HepG2 (cell line): ENCODE data around the gene ALKBH5. TPM values are rescaled to one million over a fixed set of nuclear protein-coding genes. Genes with fewer than 3 reads are reported as not detected.

Source experiments
- ATF7 ChIP-seq, 2 experiments: fragments of 450-650 bp in 1 of 2; sonication (generic) in 1 of 2; formaldehyde crosslinking in 1 of 2; IDR thresholded peaks; 2 replicates each; pipeline versions ENCODE4 v1.4.0 to v1.6.1; 2016 to 2020; ENCODE audit warnings: antibody characterized with exemption in 1 of 2, mild to moderate bottlenecking in 1 of 2, missing genetic modification reagents in 1 of 2
- FOSL1 ChIP-seq: sonication (generic); formaldehyde crosslinking; IDR thresholded peaks from 2 replicates; pipeline ENCODE4 v1.9.0; 2021; ENCODE audit warnings: missing genetic modification reagents, borderline replicate concordance
- HOXA5 ChIP-seq: sonication (generic); formaldehyde crosslinking; IDR thresholded peaks from 2 replicates; pipeline ENCODE4 v1.4.0; 2020; ENCODE audit warnings: missing genetic modification reagents
- KMT2A ChIP-seq: sonication (generic); formaldehyde crosslinking; IDR thresholded peaks from 2 replicates; pipeline ENCODE4 v1.4.0; 2020; ENCODE audit warnings: missing genetic modification reagents
- MAFG ChIP-seq: sonication (generic); formaldehyde crosslinking; IDR thresholded peaks from 2 replicates; pipeline ENCODE4 v1.5.1; 2020; ENCODE audit warnings: mild to moderate bottlenecking, missing genetic modification reagents
- SALL1 ChIP-seq: sonication (generic); formaldehyde crosslinking; IDR thresholded peaks from 2 replicates; pipeline ENCODE4 v1.8.0; 2022; ENCODE audit warnings: mild to moderate bottlenecking, missing genetic modification reagents
- SIX1 ChIP-seq: sonication (generic); formaldehyde crosslinking; IDR thresholded peaks from 2 replicates; pipeline ENCODE4 v1.4.0; 2020; ENCODE audit warnings: missing genetic modification reagents, borderline replicate concordance
- SPEN ChIP-seq: sonication (generic); formaldehyde crosslinking; IDR thresholded peaks from 2 replicates; pipeline ENCODE4 v1.5.1; 2020; ENCODE audit warnings: low read depth, mild to moderate bottlenecking, missing genetic modification reagents
- ZBTB1 ChIP-seq: sonication (generic); formaldehyde crosslinking; IDR thresholded peaks from 2 replicates; pipeline ENCODE4 v1.4.0; 2020; ENCODE audit warnings: missing genetic modification reagents, borderline replicate concordance
- ZNF138 ChIP-seq: sonication (generic); formaldehyde crosslinking; IDR thresholded peaks from 2 replicates; pipeline ENCODE4 v1.5.0; 2020; ENCODE audit warnings: mild to moderate bottlenecking, low read depth, missing genetic modification reagents
- ZNF335 ChIP-seq: sonication (generic); formaldehyde crosslinking; IDR thresholded peaks from 2 replicates; pipeline ENCODE4 v1.4.0; 2020; ENCODE audit warnings: missing genetic modification reagents
- polyA plus RNA-seq, 8 experiments: library from polyadenylated mRNA; depleted of rRNA in 3 of 8; stranded (reverse) in 7 of 8; unstranded in 1 of 8; fragments of >200 nt; fragmentation: Illumina TruSeq in 4 of 8; extraction: Trizol in 4 of 8; gene quantifications; 2 replicates each; pipeline versions ENCODE4 v1.2.1 to v1.2.3, GENCODE V29; 2011 to 2016; ENCODE audit warnings: low read depth in 4 of 8, missing spikeins in 1 of 8, mixed read lengths in 1 of 8; ENCODE audit not compliant: insufficient read depth in 1 of 8
- total RNA-seq, 5 experiments: library from RNA; depleted of rRNA; stranded (reverse); fragments of >200 nt; fragmentation: Illumina TruSeq; extraction: Trizol; gene quantifications; 2 replicates each; pipeline ENCODE4 v1.2.3, GENCODE V29; 2016; ENCODE audit warnings: low read depth in 1 of 5
- TF ChIP-seq, protein P1 (sequence below): sonication (generic); formaldehyde crosslinking; IDR thresholded peaks from 2 replicates; pipeline ENCODE4; 2020; ENCODE audit warnings: missing genetic modification reagents, mild to moderate bottlenecking, borderline replicate concordance
- TF ChIP-seq, protein P2 (sequence below): sonication (generic); formaldehyde crosslinking; IDR thresholded peaks from 2 replicates; pipeline ENCODE4 v1.5.0; 2020; ENCODE audit warnings: mild to moderate bottlenecking, missing genetic modification reagents
- TF ChIP-seq, protein P3 (sequence below): sonication (generic); formaldehyde crosslinking; IDR thresholded peaks from 2 replicates; pipeline ENCODE4 v1.4.0; 2020; ENCODE audit warnings: low read depth, missing genetic modification reagents
- TF ChIP-seq, protein P4 (sequence below): sonication (generic); IDR thresholded peaks from 2 replicates; pipeline ENCODE4 v1.6.1; 2016; ENCODE audit warnings: low read depth, borderline replicate concordance

The ALKBH5 gene
- total and polyA plus RNA-seq, 2 of the 13 experiments (the other 11 are each of a cell fraction or from before 2014, with no cell fraction given): 68.9 to 76.9 TPM

DNA sequence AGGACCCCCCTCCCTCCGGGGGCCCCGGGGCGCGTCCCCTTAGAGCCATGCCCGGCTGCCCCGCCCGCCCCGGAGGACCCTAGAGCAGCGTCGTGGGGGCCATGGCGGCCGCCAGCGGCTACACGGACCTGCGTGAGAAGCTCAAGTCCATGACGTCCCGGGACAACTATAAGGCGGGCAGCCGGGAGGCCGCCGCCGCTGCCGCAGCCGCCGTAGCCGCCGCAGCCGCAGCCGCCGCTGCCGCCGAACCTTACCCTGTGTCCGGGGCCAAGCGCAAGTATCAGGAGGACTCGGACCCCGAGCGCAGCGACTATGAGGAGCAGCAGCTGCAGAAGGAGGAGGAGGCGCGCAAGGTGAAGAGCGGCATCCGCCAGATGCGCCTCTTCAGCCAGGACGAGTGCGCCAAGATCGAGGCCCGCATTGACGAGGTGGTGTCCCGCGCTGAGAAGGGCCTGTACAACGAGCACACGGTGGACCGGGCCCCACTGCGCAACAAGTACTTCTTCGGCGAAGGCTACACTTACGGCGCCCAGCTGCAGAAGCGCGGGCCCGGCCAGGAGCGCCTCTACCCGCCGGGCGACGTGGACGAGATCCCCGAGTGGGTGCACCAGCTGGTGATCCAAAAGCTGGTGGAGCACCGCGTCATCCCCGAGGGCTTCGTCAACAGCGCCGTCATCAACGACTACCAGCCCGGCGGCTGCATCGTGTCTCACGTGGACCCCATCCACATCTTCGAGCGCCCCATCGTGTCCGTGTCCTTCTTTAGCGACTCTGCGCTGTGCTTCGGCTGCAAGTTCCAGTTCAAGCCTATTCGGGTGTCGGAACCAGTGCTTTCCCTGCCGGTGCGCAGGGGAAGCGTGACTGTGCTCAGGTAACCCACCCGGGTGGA is 759 bp downstream of the ALKBH5 start (continued):
- no peak; the same call in 1 of the 2 replicates for TF ChIP-seq KMT2A
- TF ChIP-seq, protein P1, sequence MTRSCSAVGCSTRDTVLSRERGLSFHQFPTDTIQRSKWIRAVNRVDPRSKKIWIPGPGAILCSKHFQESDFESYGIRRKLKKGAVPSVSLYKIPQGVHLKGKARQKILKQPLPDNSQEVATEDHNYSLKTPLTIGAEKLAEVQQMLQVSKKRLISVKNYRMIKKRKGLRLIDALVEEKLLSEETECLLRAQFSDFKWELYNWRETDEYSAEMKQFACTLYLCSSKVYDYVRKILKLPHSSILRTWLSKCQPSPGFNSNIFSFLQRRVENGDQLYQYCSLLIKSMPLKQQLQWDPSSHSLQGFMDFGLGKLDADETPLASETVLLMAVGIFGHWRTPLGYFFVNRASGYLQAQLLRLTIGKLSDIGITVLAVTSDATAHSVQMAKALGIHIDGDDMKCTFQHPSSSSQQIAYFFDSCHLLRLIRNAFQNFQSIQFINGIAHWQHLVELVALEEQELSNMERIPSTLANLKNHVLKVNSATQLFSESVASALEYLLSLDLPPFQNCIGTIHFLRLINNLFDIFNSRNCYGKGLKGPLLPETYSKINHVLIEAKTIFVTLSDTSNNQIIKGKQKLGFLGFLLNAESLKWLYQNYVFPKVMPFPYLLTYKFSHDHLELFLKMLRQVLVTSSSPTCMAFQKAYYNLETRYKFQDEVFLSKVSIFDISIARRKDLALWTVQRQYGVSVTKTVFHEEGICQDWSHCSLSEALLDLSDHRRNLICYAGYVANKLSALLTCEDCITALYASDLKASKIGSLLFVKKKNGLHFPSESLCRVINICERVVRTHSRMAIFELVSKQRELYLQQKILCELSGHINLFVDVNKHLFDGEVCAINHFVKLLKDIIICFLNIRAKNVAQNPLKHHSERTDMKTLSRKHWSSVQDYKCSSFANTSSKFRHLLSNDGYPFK (CRISPR knock-in tag): peak; percentile 40; the same call in 1 of the 2 replicates
- no peak for TF ChIP-seq ZNF138
- no peak for TF ChIP-seq MAFG (CRISPR knock-in tag)
- no peak for TF ChIP-seq HOXA5 (CRISPR knock-in tag)
- TF ChIP-seq, protein P2, sequence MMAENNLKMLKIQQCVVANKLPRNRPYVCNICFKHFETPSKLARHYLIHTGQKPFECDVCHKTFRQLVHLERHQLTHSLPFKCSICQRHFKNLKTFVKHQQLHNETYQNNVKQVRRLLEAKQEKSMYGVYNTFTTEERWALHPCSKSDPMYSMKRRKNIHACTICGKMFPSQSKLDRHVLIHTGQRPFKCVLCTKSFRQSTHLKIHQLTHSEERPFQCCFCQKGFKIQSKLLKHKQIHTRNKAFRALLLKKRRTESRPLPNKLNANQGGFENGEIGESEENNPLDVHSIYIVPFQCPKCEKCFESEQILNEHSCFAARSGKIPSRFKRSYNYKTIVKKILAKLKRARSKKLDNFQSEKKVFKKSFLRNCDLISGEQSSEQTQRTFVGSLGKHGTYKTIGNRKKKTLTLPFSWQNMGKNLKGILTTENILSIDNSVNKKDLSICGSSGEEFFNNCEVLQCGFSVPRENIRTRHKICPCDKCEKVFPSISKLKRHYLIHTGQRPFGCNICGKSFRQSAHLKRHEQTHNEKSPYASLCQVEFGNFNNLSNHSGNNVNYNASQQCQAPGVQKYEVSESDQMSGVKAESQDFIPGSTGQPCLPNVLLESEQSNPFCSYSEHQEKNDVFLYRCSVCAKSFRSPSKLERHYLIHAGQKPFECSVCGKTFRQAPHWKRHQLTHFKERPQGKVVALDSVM: no peak
- TF ChIP-seq SPEN (CRISPR knock-in tag): peak; percentile 51; the same call in 1 of the 2 replicates
- TF ChIP-seq, protein P3, sequence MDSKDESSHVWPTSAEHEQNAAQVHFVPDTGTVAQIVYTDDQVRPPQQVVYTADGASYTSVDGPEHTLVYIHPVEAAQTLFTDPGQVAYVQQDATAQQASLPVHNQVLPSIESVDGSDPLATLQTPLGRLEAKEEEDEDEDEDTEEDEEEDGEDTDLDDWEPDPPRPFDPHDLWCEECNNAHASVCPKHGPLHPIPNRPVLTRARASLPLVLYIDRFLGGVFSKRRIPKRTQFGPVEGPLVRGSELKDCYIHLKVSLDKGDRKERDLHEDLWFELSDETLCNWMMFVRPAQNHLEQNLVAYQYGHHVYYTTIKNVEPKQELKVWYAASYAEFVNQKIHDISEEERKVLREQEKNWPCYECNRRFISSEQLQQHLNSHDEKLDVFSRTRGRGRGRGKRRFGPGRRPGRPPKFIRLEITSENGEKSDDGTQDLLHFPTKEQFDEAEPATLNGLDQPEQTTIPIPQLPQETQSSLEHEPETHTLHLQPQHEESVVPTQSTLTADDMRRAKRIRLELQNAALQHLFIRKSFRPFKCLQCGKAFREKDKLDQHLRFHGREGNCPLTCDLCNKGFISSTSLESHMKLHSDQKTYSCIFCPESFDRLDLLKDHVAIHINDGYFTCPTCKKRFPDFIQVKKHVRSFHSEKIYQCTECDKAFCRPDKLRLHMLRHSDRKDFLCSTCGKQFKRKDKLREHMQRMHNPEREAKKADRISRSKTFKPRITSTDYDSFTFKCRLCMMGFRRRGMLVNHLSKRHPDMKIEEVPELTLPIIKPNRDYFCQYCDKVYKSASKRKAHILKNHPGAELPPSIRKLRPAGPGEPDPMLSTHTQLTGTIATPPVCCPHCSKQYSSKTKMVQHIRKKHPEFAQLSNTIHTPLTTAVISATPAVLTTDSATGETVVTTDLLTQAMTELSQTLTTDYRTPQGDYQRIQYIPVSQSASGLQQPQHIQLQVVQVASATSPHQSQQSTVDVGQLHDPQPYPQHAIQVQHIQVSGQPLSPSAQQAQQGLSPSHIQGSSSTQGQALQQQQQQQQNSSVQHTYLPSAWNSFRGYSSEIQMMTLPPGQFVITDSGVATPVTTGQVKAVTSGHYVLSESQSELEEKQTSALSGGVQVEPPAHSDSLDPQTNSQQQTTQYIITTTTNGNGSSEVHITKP (CRISPR knock-in tag): no peak
- TF ChIP-seq SIX1 (CRISPR knock-in tag): no peak
- TF ChIP-seq, protein P4, sequence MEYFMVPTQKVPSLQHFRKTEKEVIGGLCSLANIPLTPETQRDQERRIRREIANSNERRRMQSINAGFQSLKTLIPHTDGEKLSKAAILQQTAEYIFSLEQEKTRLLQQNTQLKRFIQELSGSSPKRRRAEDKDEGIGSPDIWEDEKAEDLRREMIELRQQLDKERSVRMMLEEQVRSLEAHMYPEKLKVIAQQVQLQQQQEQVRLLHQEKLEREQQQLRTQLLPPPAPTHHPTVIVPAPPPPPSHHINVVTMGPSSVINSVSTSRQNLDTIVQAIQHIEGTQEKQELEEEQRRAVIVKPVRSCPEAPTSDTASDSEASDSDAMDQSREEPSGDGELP: no peak
- no peak for TF ChIP-seq ZBTB1 (CRISPR knock-in tag)
- no peak for TF ChIP-seq FOSL1 (CRISPR knock-in tag)
- no peak for TF ChIP-seq ATF7 (IDR thresholded peaks at IDR 0.05)
- TF ChIP-seq ATF7 (CRISPR knock-in tag; IDR thresholded peaks at IDR 0.05): no peak
- TF ChIP-seq SALL1 (CRISPR knock-in tag): 0 out of 2 replicates have a peak, but pooled peaks have one; percentile 29
- TF ChIP-seq ZNF335: peak; percentile 16; the same call in 1 of the 2 replicates
